Peyer's patch (tissue), 4 donors: ENCODE results near the gene PKN2. TPM values are rescaled to one million over a fixed set of nuclear protein-coding genes. Genes with fewer than 3 reads are reported as not detected.
A peak's percentile ranks its signal among the peaks of the same experiment; 100 is the strongest.

Experiments
- DNase-seq, 3 donors: peaks; one replicate each; pipeline ENCODE4 v3.0.0-alpha.2; 2017 to 2019
- H3K27ac ChIP-seq, 4 donors: fragments of 200-600 bp; sonication (generic); one replicate each; pipeline ENCODE4 v1.5.1; 2016 to 2019
- H3K27me3 ChIP-seq, 2 donors: fragments of 200-600 bp; sonication (generic); one replicate each; pipeline ENCODE4 v1.5.1; 2019
- H3K36me3 ChIP-seq, 3 donors: fragments of 200-600 bp; sonication (generic); one replicate each; pipeline ENCODE4 v1.5.1; 2016 to 2019
- H3K4me1 ChIP-seq, 4 donors: fragments of 200-600 bp; sonication (generic); one replicate each; pipeline ENCODE4 v1.5.1; 2016 to 2019
- H3K4me3 ChIP-seq, 4 donors: fragments of 200-600 bp; sonication (generic); 1 replicate in 3 of 4; 2 replicates in 1 of 4; pipeline ENCODE4 v1.5.1; 2016 to 2019; ENCODE audit warnings: mild to moderate bottlenecking in 1 of 4
- H3K9me3 ChIP-seq, 4 donors: fragments of 200-600 bp; sonication (generic); one replicate each; pipeline ENCODE4 v1.5.1; 2016 to 2019; ENCODE audit warnings: mild to moderate bottlenecking in 1 of 4
- POLR2A ChIP-seq, 2 donors: fragments of 450-650 bp; IDR thresholded peaks; one replicate each; pipeline ENCODE4 v1.5.1; 2017; ENCODE audit warnings: antibody characterized with exemption in 2 of 2, mild to moderate bottlenecking in 2 of 2, moderate library complexity in 2 of 2
- total RNA-seq, 4 donors: library from RNA; depleted of rRNA; stranded (reverse); fragments of >200 nt; gene quantifications; one replicate each; pipeline ENCODE4 v1.1.0, GENCODE V29; 2016
- TF ChIP-seq, protein P1 (sequence below), 6 experiments: fragments of 450-650 bp in 4 of 6; fragments of 200-600 bp in 2 of 6; sonication (generic) in 1 of 6; IDR thresholded peaks; one replicate each; pipeline ENCODE4 v1.5.1; 2017 to 2019; ENCODE audit warnings: antibody characterized with exemption in 6 of 6, mild to moderate bottlenecking in 3 of 6, moderate library complexity in 1 of 6

Gene PKN2
- total RNA-seq, 4 donors from 2014 or later, result 97.6 to 201 (median 105) TPM

DNA sequence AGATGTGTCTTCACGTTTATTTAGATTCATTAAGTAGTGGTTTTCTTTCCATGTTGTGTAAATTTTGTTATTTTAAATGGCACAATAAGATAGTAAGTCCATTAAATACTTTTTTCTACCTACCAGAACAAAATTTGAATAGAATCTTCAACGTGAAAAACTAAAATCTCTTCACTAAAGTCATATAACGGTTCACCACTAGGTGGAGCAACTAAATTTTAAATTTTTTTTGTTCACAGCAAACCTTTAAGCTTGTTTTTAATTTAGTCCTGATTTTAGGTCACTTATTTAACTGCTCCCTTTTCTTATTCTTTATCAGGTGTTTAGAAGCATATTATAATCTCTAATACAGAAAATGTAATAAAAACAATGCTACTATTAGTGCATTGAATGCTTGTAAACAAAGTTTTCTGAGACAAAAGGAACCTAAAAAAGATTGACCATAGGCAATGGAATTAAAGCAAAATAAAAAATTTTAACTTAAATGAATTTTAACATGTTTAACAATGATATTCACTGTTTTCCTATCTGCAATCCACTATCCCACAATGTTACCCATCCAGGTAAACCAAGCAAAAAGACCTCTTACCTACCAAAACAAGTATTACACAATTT, 28.3 kb upstream of the PKN2 start:
- Histone ChIP-seq H3K9me3 (no peaks in the 10 kb centered on the region), H3K27ac (peak overlapping the region in 2 of 4 donors; percentile 27 to 37), H3K4me3 (no peak overlapping the region), H3K36me3 (no peaks in the 10 kb centered on the region), H3K27me3 (no peaks in the 10 kb centered on the region), H3K4me1 (peaks cover 0 to 11% (median 0%) of the 10 kb centered on the region in 4 donors)
- TF ChIP-seq POLR2A (IDR thresholded peaks at IDR 0.05), result no peak
- TF ChIP-seq, protein P1, sequence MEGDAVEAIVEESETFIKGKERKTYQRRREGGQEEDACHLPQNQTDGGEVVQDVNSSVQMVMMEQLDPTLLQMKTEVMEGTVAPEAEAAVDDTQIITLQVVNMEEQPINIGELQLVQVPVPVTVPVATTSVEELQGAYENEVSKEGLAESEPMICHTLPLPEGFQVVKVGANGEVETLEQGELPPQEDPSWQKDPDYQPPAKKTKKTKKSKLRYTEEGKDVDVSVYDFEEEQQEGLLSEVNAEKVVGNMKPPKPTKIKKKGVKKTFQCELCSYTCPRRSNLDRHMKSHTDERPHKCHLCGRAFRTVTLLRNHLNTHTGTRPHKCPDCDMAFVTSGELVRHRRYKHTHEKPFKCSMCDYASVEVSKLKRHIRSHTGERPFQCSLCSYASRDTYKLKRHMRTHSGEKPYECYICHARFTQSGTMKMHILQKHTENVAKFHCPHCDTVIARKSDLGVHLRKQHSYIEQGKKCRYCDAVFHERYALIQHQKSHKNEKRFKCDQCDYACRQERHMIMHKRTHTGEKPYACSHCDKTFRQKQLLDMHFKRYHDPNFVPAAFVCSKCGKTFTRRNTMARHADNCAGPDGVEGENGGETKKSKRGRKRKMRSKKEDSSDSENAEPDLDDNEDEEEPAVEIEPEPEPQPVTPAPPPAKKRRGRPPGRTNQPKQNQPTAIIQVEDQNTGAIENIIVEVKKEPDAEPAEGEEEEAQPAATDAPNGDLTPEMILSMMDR (IDR thresholded peaks at IDR 0.05), result peak; percentile 24 to 81 (median 60)
- no peak for DNase-seq

DNA sequence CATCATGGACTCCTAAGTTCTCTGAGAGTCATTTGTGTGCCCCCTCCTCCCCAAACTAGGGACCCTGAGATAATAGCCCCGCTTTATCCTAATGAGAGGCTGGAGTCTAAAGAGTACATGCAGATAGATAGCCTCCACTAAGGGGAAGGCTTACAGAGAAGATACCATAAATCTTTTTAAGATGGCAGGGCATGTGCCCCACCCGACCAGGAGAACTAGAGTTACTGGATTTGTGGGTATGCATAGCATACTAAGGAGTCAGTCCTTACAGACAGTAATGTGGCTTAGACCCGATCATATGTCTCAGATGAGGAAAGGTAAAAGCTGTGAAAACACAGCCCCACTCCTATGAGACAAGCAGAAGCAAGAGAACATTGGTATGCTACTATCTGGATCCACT, 25.7 kb upstream of the PKN2 start:
- H3K4me3 ChIP-seq, result no peak overlapping the region
- H3K36me3 ChIP-seq, result no peaks in the 10 kb centered on the region
- H3K4me1 ChIP-seq, result peaks cover 0 to 11% (median 0%) of the 10 kb centered on the region in 4 donors
- no peak overlapping the region for H3K27ac ChIP-seq
- TF ChIP-seq, protein P1 (IDR thresholded peaks at IDR 0.05), result no peak
- no peak for TF ChIP-seq POLR2A (IDR thresholded peaks at IDR 0.05)
- no peak for DNase-seq
- no peaks in the 10 kb centered on the region for H3K9me3 ChIP-seq
- no peaks in the 10 kb centered on the region for H3K27me3 ChIP-seq

GRCh38 chr1:88659552-88659951, 24.5 kb upstream of the PKN2 start:
- Histone ChIP-seq H3K4me1 (peaks cover 0 to 11% (median 0%) of the 10 kb centered on the region in 4 donors), H3K27me3 (no peaks in the 10 kb centered on the region), H3K4me3 (no peak overlapping the region), H3K27ac (no peak overlapping the region), H3K9me3 (no peaks in the 10 kb centered on the region), H3K36me3 (no peaks in the 10 kb centered on the region)
- TF ChIP-seq, protein P1 (IDR thresholded peaks at IDR 0.05), result no peak
- TF ChIP-seq POLR2A (IDR thresholded peaks at IDR 0.05), result no peak
- DNase-seq, result no peak

GRCh38 chr1:88661188-88661587, 22.9 kb upstream of the PKN2 start:
- no peaks in the 10 kb centered on the region for H3K27me3 ChIP-seq
- no peak for TF ChIP-seq POLR2A (IDR thresholded peaks at IDR 0.05)
- TF ChIP-seq, protein P1 (IDR thresholded peaks at IDR 0.05), result no peak
- no peaks in the 10 kb centered on the region for H3K9me3 ChIP-seq
- no peaks in the 10 kb centered on the region for H3K4me1 ChIP-seq
- no peak overlapping the region for H3K4me3 ChIP-seq
- H3K27ac ChIP-seq, result no peak overlapping the region
- no peaks in the 10 kb centered on the region for H3K36me3 ChIP-seq
- no peak for DNase-seq

DNA sequence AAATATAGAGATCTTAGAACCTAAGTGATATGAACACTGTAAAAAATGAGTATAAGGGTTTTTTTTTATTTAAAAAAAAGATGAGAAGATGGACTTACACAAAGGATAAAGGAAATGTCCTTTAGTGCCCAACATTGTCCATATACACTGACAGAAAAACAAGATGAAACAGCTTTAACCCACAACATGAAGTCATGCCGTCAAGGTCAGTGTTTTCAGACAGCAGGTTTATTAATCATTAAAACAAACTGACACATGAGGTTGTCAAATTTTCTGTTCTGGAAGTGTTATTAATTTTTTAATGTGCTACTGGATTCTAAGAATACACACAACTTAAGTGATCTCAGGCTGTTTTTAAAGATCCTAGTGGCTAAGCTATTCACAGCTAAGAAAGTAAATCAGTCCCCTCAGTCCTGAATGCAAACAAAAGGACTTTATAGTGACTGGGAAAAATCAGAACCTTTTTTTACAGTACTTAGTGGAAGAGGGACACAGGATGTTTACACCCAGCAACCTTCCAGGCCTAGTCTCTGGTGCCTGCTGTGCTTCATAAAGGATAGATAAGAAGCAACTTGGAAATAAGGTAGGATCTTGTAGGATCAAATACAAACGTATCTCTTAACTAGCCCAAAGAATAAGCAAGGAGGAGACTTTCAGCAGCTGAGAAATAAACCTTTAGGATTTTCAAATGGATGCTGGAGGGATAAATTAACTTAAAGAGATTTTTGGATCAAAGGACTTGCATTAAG, 21.9 kb upstream of the PKN2 start:
- Histone ChIP-seq H3K4me1 (no peaks in the 10 kb centered on the region), H3K4me3 (no peak overlapping the region), H3K9me3 (no peaks in the 10 kb centered on the region), H3K27me3 (no peaks in the 10 kb centered on the region), H3K27ac (no peak overlapping the region), H3K36me3 (no peaks in the 10 kb centered on the region)
- TF ChIP-seq POLR2A (IDR thresholded peaks at IDR 0.05), result no peak
- TF ChIP-seq, protein P1 (IDR thresholded peaks at IDR 0.05), result no peak
- DNase-seq, result no peak
